ENCODE results near the gene CACNA1G. TPM values are rescaled to one million over a fixed set of nuclear protein-coding genes. Genes with fewer than 3 reads are reported as not detected.

CACNA1G gene
- total RNA-seq, 1 donor from 2014 or later: 0.08 TPM

Other genes with a start within 250 kb of the CACNA1G start
- gene XYLT2, start 214.6 kb upstream of the CACNA1G start, total RNA-seq: 10.8 TPM
- gene MRPL27, start 187.5 kb upstream of the CACNA1G start, total RNA-seq: 64.7 TPM
- 2.4 TPM for gene EME1, start 187.5 kb upstream of the CACNA1G start, total RNA-seq
- gene LRRC59, start 163.2 kb upstream of the CACNA1G start, total RNA-seq: 68.2 TPM
- gene ACSF2, start 134.5 kb upstream of the CACNA1G start, total RNA-seq: 15.1 TPM
- not detected for gene CHAD, start 91.8 kb upstream of the CACNA1G start, total RNA-seq
- gene RSAD1, start 81.9 kb upstream of the CACNA1G start, total RNA-seq: 10.8 TPM
- gene MYCBPAP, start 52.3 kb upstream of the CACNA1G start, total RNA-seq: 0.40 TPM
- gene EPN3, start 28.0 kb upstream of the CACNA1G start, total RNA-seq: 38.5 TPM
- gene SPATA20, start 13.5 kb upstream of the CACNA1G start, total RNA-seq: 16.8 TPM
- 17.6 TPM for gene ABCC3, start 74.2 kb downstream of the CACNA1G start, total RNA-seq
- 15.9 TPM for gene ANKRD40, start 147.2 kb downstream of the CACNA1G start, total RNA-seq
- 43.6 TPM for gene LUC7L3, start 158.9 kb downstream of the CACNA1G start, total RNA-seq
- gene ANKRD40CL, start 206.8 kb downstream of the CACNA1G start, total RNA-seq: not detected